Measurements from ENCODE around the gene EGFL8. TPM values are rescaled to one million over a fixed set of nuclear protein-coding genes. Genes with fewer than 3 reads are reported as not detected.

EGFL8 gene
- total and polyA plus RNA-seq, 9 of the 15 experiments (the other 6 are each of a cell fraction or from before 2014, with no cell fraction given): 2.2 to 47.4 (median 14.2) TPM

DNA sequence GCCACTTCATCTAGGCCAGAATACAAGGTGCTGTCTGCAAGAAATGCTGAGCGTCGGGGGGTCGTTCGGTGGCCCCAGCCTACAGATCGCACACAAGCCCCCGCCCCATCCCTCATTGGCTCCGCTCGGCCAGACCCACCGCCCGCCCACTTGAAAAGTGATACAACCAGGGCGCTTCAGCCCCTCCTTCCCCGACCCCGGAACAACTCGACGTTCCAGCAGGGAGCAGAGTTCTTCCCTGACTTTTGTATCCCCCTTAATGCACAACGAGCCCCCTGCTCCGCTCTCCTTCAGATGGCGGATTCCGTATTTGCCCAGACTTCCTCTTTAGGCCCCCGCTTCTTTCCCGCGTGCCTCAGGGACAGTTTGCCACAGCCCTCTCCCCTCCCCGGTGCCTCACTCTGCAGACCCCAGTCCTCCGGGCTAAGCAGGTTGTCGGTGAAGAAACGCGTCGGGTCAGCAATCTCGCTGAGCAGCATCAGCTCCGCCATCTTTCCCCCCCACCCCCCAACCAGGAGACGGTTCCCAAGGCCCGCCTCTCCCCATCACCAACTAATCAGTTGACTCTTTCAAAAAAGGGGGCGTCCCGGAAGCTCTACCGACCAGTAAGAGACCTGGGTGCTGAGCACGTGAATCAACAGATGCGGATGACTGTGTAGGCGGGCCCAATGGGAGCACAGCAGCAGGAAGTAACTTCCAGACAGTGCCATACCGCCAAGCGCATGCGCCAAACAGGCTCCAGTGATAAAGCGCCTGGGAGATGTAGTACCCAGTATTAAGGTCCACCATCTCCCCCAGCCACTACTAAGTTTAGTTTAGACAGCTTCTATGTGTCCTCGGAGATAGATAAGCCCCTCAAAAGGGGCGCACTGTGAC is 36.4 kb upstream of the EGFL8 start, which contains the start of gene ATF6B (continued):
- TF ChIP-seq ZBTB40 (IDR thresholded peaks at IDR 0.05): peak; percentile 62
- no peak for TF ChIP-seq ZBTB40 (CRISPR knock-in tag; IDR thresholded peaks at IDR 0.05)
- peak; percentile 44; the same call in 1 of the 2 replicates for TF ChIP-seq SMARCA4 (IDR thresholded peaks at IDR 0.05)
- TF ChIP-seq NFE2 (IDR thresholded peaks at IDR 0.05; ENCODE audit: low read depth): no peak
- no peak for TF ChIP-seq ZNF707 (CRISPR knock-in tag; conservative IDR thresholded peaks at IDR 0.05)
- no peak for TF ChIP-seq ZKSCAN3 (CRISPR knock-in tag; IDR thresholded peaks at IDR 0.05)
- TF ChIP-seq MTA1 (IDR thresholded peaks at IDR 0.05; ENCODE audit: borderline replicate concordance): peak; percentile 31; the same call in 1 of the 2 replicates
- 0 out of 2 replicates have a peak, but pooled peaks have one; percentile 35 for TF ChIP-seq ATF4 (CRISPR knock-in tag; IDR thresholded peaks at IDR 0.05)
- 0 out of 2 replicates have a peak, but pooled peaks have one; percentile 9 for TF ChIP-seq CXXC5 (CRISPR knock-in tag; IDR thresholded peaks at IDR 0.05)
- TF ChIP-seq ZC3H11A (IDR thresholded peaks at IDR 0.05; ENCODE audit: low read depth, low read length): no peak
- TF ChIP-seq POLR2AphosphoS2 (IDR thresholded peaks at IDR 0.05; ENCODE audit: low read length): no peak
- TF ChIP-seq, protein P1, sequence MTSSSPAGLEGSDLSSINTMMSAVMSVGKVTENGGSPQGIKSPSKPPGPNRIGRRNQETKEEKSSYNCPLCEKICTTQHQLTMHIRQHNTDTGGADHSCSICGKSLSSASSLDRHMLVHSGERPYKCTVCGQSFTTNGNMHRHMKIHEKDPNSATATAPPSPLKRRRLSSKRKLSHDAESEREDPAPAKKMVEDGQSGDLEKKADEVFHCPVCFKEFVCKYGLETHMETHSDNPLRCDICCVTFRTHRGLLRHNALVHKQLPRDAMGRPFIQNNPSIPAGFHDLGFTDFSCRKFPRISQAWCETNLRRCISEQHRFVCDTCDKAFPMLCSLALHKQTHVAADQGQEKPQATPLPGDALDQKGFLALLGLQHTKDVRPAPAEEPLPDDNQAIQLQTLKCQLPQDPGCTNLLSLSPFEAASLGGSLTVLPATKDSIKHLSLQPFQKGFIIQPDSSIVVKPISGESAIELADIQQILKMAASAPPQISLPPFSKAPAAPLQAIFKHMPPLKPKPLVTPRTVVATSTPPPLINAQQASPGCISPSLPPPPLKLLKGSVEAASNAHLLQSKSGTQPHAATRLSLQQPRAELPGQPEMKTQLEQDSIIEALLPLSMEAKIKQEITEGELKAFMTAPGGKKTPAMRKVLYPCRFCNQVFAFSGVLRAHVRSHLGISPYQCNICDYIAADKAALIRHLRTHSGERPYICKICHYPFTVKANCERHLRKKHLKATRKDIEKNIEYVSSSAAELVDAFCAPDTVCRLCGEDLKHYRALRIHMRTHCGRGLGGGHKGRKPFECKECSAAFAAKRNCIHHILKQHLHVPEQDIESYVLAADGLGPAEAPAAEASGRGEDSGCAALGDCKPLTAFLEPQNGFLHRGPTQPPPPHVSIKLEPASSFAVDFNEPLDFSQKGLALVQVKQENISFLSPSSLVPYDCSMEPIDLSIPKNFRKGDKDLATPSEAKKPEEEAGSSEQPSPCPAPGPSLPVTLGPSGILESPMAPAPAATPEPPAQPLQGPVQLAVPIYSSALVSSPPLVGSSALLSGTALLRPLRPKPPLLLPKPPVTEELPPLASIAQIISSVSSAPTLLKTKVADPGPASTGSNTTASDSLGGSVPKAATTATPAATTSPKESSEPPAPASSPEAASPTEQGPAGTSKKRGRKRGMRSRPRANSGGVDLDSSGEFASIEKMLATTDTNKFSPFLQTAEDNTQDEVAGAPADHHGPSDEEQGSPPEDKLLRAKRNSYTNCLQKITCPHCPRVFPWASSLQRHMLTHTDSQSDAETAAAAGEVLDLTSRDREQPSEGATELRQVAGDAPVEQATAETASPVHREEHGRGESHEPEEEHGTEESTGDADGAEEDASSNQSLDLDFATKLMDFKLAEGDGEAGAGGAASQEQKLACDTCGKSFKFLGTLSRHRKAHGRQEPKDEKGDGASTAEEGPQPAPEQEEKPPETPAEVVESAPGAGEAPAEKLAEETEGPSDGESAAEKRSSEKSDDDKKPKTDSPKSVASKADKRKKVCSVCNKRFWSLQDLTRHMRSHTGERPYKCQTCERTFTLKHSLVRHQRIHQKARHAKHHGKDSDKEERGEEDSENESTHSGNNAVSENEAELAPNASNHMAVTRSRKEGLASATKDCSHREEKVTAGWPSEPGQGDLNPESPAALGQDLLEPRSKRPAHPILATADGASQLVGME (CRISPR knock-in tag; IDR thresholded peaks at IDR 0.05): no peak

All from K562 (cell line).